CD14-positive monocyte (primary cell): Measurements from ENCODE around the gene TAF6. TPM values are rescaled to one million over a fixed set of nuclear protein-coding genes. Genes with fewer than 3 reads are reported as not detected.

Experiments used
- DNase-seq, 3 donors: peaks; one replicate each; pipeline ENCODE4 v3.0.0-alpha.2; 2011 to 2022
- H2AFZ ChIP-seq: 2 replicates; pipeline ENCODE4 v1.6.0; 2012; ENCODE audit warnings: mild to moderate bottlenecking, low read depth, low read length, inconsistent platforms; ENCODE audit not compliant: insufficient read depth, poor library complexity, severe bottlenecking
- H3K27ac ChIP-seq, 2 donors: 1 replicate in 1 of 2; 2 replicates in 1 of 2; pipeline ENCODE4 v1.5.1; 2012 to 2013; ENCODE audit warnings: low read length in 2 of 2, control low read depth in 1 of 2, inconsistent platforms in 1 of 2, low read depth in 1 of 2, mild to moderate bottlenecking in 1 of 2
- H3K27me3 ChIP-seq, 2 donors: one replicate each; pipeline versions ENCODE4 v1.6.0 to v1.6.1; 2011 to 2013; ENCODE audit warnings: low read length in 2 of 2; ENCODE audit not compliant: control insufficient read depth in 2 of 2, insufficient read depth in 2 of 2
- H3K36me3 ChIP-seq, 2 donors: replicated peaks in 1 of 2; 1 replicate in 1 of 2; 2 replicates in 1 of 2; pipeline versions ENCODE4 v1.5.1 to v1.6.1; 2012 to 2013; ENCODE audit warnings: low read length in 2 of 2, control low read depth in 1 of 2, inconsistent platforms in 1 of 2, mild to moderate bottlenecking in 1 of 2; ENCODE audit not compliant: insufficient read depth in 2 of 2, control insufficient read depth in 1 of 2
- H3K4me1 ChIP-seq, 2 donors: 1 replicate in 1 of 2; 2 replicates in 1 of 2; pipeline versions ENCODE4 v1.5.1 to v1.6.1; 2012 to 2013; ENCODE audit warnings: low read length in 2 of 2, control low read depth in 1 of 2, inconsistent platforms in 1 of 2, mild to moderate bottlenecking in 1 of 2, moderate library complexity in 1 of 2; ENCODE audit not compliant: insufficient read depth in 2 of 2, control insufficient read depth in 1 of 2
- H3K4me2 ChIP-seq: replicated peaks from 2 replicates; pipeline ENCODE3; 2012; ENCODE audit warnings: low read length, moderate library complexity, mild to moderate bottlenecking; ENCODE audit not compliant: poor library complexity, severe bottlenecking; ENCODE audit errors: extremely low read depth
- H3K4me3 ChIP-seq, 3 experiments: fragments of 200-600 bp in 1 of 3; sonication (generic) in 1 of 3; replicated peaks in 1 of 3; 1 replicate in 2 of 3; 2 replicates in 1 of 3; pipeline ENCODE4 v1.5.1; 2011 to 2013; ENCODE audit warnings: low read length in 3 of 3, mild to moderate bottlenecking in 3 of 3, control low read depth in 2 of 3, low read depth in 2 of 3, inconsistent platforms in 1 of 3, moderate library complexity in 1 of 3
- H3K79me2 ChIP-seq: 2 replicates; pipeline ENCODE4 v1.6.0; 2012; ENCODE audit warnings: mild to moderate bottlenecking, control low read depth, inconsistent platforms, low read length, moderate library complexity; ENCODE audit not compliant: insufficient read depth
- H3K9ac ChIP-seq: 2 replicates; pipeline ENCODE4 v1.6.0; 2017; ENCODE audit warnings: low read length, mild to moderate bottlenecking; ENCODE audit not compliant: insufficient read depth, poor library complexity, severe bottlenecking
- H3K9me3 ChIP-seq, 2 donors: replicated peaks in 1 of 2; 1 replicate in 1 of 2; 2 replicates in 1 of 2; pipeline versions ENCODE4 v1.5.1 to v1.6.1; 2012 to 2013; ENCODE audit warnings: low read length in 2 of 2, control low read depth in 1 of 2; ENCODE audit not compliant: control insufficient read depth in 1 of 2, insufficient read depth in 1 of 2
- H4K20me1 ChIP-seq: 2 replicates; pipeline ENCODE4 v1.6.0; 2012; ENCODE audit warnings: mild to moderate bottlenecking, low read length, control low read depth, moderate library complexity; ENCODE audit not compliant: insufficient read depth
- H3K27ac Mint-ChIP-seq, 7 donors: one replicate each; pipeline ENCODE4 v1.8.0; 2020; ENCODE audit warnings: mild to moderate bottlenecking in 7 of 7, mixed read lengths in 7 of 7, moderate library complexity in 6 of 7, inconsistent platforms in 2 of 7
- H3K27me3 Mint-ChIP-seq, 3 donors: one replicate each; pipeline ENCODE4 v1.8.0; 2021 to 2022; ENCODE audit warnings: low read depth in 3 of 3, mild to moderate bottlenecking in 3 of 3, mixed read lengths in 3 of 3, moderate library complexity in 3 of 3, inconsistent platforms in 1 of 3
- H3K36me3 Mint-ChIP-seq, 2 donors: one replicate each; pipeline ENCODE4 v1.8.0; 2020; ENCODE audit warnings: mixed read lengths in 2 of 2, inconsistent platforms in 1 of 2, mild to moderate bottlenecking in 1 of 2
- H3K4me1 Mint-ChIP-seq: one replicate; pipeline ENCODE4 v1.8.0; 2020; ENCODE audit warnings: mild to moderate bottlenecking, mixed read lengths
- H3K4me3 Mint-ChIP-seq, 2 donors: one replicate each; pipeline ENCODE4 v1.8.0; 2020; ENCODE audit warnings: mild to moderate bottlenecking in 2 of 2, mixed read lengths in 2 of 2, moderate library complexity in 1 of 2
- H3K9me3 Mint-ChIP-seq, 7 donors: one replicate each; pipeline ENCODE4 v1.8.0; 2020 to 2022; ENCODE audit warnings: mixed read lengths in 7 of 7, mild to moderate bottlenecking in 6 of 7, moderate library complexity in 6 of 7, inconsistent platforms in 2 of 7
- CTCF ChIP-seq: fragments of 200-600 bp; IDR thresholded peaks from one replicate; pipeline ENCODE4 v1.8.0; 2022; ENCODE audit warnings: antibody characterized with exemption, mild to moderate bottlenecking
- WGBS: methylation state at CpG from one replicate; pipeline ENCODE4 v1.1.5; 2013; ENCODE audit warnings: missing lambda C conversion rate; ENCODE audit not compliant: insufficient coverage; 5-methylcytosine and 5-hydroxymethylcytosine counted together
- intact Hi-C, 2 donors: fragments of 100-400 bp; cut with micrococcal nuclease; formaldehyde crosslinking; loops; one replicate each; pipeline versions ENCODE4 v1.15.0 to v1.15.1; 2023
- polyA plus RNA-seq, 3 donors: library from polyadenylated mRNA; depleted of rRNA in 1 of 3; unstranded in 2 of 3; stranded (reverse) in 1 of 3; fragments of 300-500 nt in 2 of 3; fragments of >200 nt in 1 of 3; fragmentation: Illumina TruSeq in 2 of 3; gene quantifications; 1 replicate in 2 of 3; 2 replicates in 1 of 3; pipeline ENCODE4 v1.2.3, GENCODE V29; 2012 to 2021

The TAF6 gene
- polyA plus RNA-seq, 3 donors = 9.6 to 28.9 (median 11.0) TPM

GRCh38 chr7:100157069-100157333, 37.8 kb upstream of the TAF6 start:
- no peaks in the 10 kb centered on the region for H3K9me3 ChIP-seq
- peaks cover 58 to 69% of the 10 kb centered on the region in 2 donors for H3K4me1 ChIP-seq
- Mint-ChIP-seq H3K27ac (peak overlapping the region; percentile 75 to 92 (median 83)), H3K36me3 (peaks cover 39 to 52% of the 10 kb centered on the region in 2 donors), H3K9me3 (no peaks in the 10 kb centered on the region), H3K4me3 (peak overlapping the region; percentile 78 to 91), H3K4me1 (peaks cover 56% of the 10 kb centered on the region), H3K27me3 (peaks cover 0 to 9% (median 5%) of the 10 kb centered on the region in 3 donors)
- peak overlapping the region; percentile 94 for H3K4me2 ChIP-seq
- no peak for DNase-seq
- intact Hi-C loops = no loop called here
- no peaks in the 10 kb centered on the region for H3K27me3 ChIP-seq
- H3K27ac ChIP-seq = peak overlapping the region; percentile 32 to 58
- peak overlapping the region in 2 of 3 experiments; percentile 64 to 95 for H3K4me3 ChIP-seq
- peak overlapping the region; percentile 86 for H3K9ac ChIP-seq
- peaks cover 55% of the 10 kb centered on the region for H4K20me1 ChIP-seq
- H2AFZ ChIP-seq = no peak overlapping the region
- peaks cover 36 to 38% of the 10 kb centered on the region in 2 donors for H3K36me3 ChIP-seq
- 75% methylated on average over 2 of the region's 5 CpGs for WGBS
- peaks cover 60% of the 10 kb centered on the region for H3K79me2 ChIP-seq
- no peak for TF ChIP-seq CTCF

- Histone ChIP-seq H3K27me3 (no peaks in the 10 kb centered on the region), H3K9me3 (no peaks in the 10 kb centered on the region), H3K4me1 (peaks cover 63 to 74% of the 10 kb centered on the region in 2 donors), H2AFZ (no peak overlapping the region), H3K79me2 (peaks cover 65% of the 10 kb centered on the region), H3K9ac (peak overlapping the region; percentile 86), H3K36me3 (peaks cover 36 to 38% of the 10 kb centered on the region in 2 donors), H3K4me2 (peak overlapping the region; percentile 94), H3K4me3 (peak overlapping the region in 2 of 3 experiments; percentile 64 to 95), H3K27ac (peak overlapping the region; percentile 32 to 58), H4K20me1 (peaks cover 55% of the 10 kb centered on the region)
- WGBS = 67% methylated on average over 9 of the region's 16 CpGs
- H3K4me3 Mint-ChIP-seq = peak overlapping the region; percentile 78 to 91
- H3K4me1 Mint-ChIP-seq = peaks cover 61% of the 10 kb centered on the region
- TF ChIP-seq CTCF = no peak
- DNase-seq = peak; percentile 41 to 59 (median 45)
- H3K27me3 Mint-ChIP-seq = peaks cover 0 to 7% (median 2%) of the 10 kb centered on the region in 3 donors
- peaks cover 41 to 55% of the 10 kb centered on the region in 2 donors for H3K36me3 Mint-ChIP-seq
- intact Hi-C loops = no loop called here
- H3K27ac Mint-ChIP-seq = peak overlapping the region; percentile 75 to 92 (median 83)
- H3K9me3 Mint-ChIP-seq = no peaks in the 10 kb centered on the region
These were observed 37.3 kb upstream of the TAF6 start for GRCh38 chr7:100156331-100157068.
